SK-N-SH treated with all-trans-retinoic acid at 6 μM for 48 hours (cell line): ENCODE results near the gene ANKRD2.

ENCODE experiments used
- ESRRG ChIP-seq: fragments of 250-450 bp; sonication (Bioruptor Pico); IDR thresholded peaks from 2 replicates; pipeline ENCODE4 v1.6.1; 2021; ENCODE audit warnings: mild to moderate bottlenecking
- GLIS3 ChIP-seq: fragments of 250-450 bp; sonication (Bioruptor Pico); IDR thresholded peaks from 2 replicates; pipeline ENCODE4 v1.5.0; 2020; ENCODE audit warnings: mild to moderate bottlenecking, moderate library complexity
- PPARA ChIP-seq: fragments of 250-450 bp; sonication (Bioruptor Pico); IDR thresholded peaks from 2 replicates; pipeline ENCODE4 v1.5.0; 2020; ENCODE audit warnings: mild to moderate bottlenecking, borderline replicate concordance
- ZFP3 ChIP-seq: fragments of 250-450 bp; sonication (Bioruptor Pico); IDR thresholded peaks from 2 replicates; pipeline ENCODE4 v1.5.0; 2020; ENCODE audit warnings: mild to moderate bottlenecking, moderate library complexity
- ZFP30 ChIP-seq: fragments of 450-650 bp; formaldehyde crosslinking; IDR thresholded peaks from 2 replicates; pipeline ENCODE4 v1.5.0; 2022; ENCODE audit warnings: mild to moderate bottlenecking, moderate library complexity
- ZNF70 ChIP-seq: fragments of 450-650 bp; formaldehyde crosslinking; IDR thresholded peaks from 2 replicates; pipeline ENCODE4 v1.5.0; 2020; ENCODE audit warnings: mild to moderate bottlenecking, moderate library complexity
- TF ChIP-seq, protein P1 (sequence below): fragments of 250-450 bp; sonication (Bioruptor Pico); IDR thresholded peaks from 2 replicates; pipeline ENCODE4 v1.8.0; 2020; ENCODE audit warnings: mild to moderate bottlenecking, moderate library complexity, borderline replicate concordance
- TF ChIP-seq, protein P2 (sequence below): fragments of 250-450 bp; sonication (Bioruptor Pico); IDR thresholded peaks from 2 replicates; pipeline ENCODE4 v1.8.0; 2021; ENCODE audit warnings: low read depth, mild to moderate bottlenecking, moderate library complexity, borderline replicate concordance

DNA sequence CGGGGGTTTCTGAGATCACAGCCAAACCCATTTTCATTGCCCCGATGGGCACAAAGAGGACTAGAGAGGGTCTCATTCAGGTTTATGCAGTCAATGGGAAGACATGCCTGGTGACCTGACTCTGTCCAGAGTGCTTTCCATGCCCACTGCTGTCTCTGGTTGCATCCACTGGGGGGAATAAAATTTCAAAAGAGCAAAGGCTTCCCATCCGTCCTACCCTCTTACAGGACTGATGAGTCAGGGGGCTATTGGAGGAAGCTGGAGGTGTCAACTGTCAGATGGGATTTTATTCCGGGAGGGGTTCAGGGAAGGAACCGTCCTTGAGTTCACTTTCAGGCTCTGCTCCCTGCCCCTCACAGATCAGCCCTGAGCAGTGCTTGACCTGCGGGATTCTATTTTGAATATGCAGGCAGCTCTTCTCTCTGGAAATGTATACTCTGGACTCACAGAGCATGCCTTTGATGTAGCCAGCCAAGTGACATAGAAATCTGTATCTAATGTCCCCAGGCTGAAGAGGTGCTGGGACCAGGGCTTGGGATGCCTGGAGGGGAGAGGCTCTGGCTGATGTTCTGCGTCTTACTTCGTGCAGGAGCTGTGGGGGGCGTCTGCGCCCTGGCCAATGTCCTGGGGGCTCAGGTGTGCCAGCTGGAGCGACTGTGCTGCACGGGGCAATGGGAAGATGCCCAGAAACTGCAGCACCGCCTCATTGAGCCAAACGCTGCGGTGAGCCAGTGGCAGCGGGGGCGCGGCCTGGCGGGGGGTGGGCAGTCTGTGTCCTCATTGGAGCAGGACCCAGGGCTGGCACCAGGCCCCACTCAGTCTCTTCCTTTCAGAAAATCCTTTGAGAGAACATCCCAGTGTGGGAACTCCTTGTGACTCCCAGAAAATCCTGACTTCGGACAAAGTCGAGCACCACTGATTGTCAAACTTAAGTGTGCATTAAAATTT is 29.0 kb downstream of the ANKRD2 start:
- no peak for TF ChIP-seq ZFP3 (CRISPR knock-in tag)
- TF ChIP-seq, protein P1, sequence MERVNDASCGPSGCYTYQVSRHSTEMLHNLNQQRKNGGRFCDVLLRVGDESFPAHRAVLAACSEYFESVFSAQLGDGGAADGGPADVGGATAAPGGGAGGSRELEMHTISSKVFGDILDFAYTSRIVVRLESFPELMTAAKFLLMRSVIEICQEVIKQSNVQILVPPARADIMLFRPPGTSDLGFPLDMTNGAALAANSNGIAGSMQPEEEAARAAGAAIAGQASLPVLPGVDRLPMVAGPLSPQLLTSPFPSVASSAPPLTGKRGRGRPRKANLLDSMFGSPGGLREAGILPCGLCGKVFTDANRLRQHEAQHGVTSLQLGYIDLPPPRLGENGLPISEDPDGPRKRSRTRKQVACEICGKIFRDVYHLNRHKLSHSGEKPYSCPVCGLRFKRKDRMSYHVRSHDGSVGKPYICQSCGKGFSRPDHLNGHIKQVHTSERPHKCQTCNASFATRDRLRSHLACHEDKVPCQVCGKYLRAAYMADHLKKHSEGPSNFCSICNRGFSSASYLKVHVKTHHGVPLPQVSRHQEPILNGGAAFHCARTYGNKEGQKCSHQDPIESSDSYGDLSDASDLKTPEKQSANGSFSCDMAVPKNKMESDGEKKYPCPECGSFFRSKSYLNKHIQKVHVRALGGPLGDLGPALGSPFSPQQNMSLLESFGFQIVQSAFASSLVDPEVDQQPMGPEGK (CRISPR knock-in tag) = no peak
- TF ChIP-seq ESRRG (CRISPR knock-in tag) = no peak
- TF ChIP-seq PPARA (CRISPR knock-in tag) = no peak
- TF ChIP-seq ZNF70 (CRISPR knock-in tag) = no peak
- TF ChIP-seq, protein P2, sequence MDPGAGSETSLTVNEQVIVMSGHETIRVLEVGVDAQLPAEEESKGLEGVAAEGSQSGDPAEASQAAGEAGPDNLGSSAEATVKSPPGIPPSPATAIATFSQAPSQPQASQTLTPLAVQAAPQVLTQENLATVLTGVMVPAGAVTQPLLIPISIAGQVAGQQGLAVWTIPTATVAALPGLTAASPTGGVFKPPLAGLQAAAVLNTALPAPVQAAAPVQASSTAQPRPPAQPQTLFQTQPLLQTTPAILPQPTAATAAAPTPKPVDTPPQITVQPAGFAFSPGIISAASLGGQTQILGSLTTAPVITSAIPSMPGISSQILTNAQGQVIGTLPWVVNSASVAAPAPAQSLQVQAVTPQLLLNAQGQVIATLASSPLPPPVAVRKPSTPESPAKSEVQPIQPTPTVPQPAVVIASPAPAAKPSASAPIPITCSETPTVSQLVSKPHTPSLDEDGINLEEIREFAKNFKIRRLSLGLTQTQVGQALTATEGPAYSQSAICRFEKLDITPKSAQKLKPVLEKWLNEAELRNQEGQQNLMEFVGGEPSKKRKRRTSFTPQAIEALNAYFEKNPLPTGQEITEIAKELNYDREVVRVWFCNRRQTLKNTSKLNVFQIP (CRISPR knock-in tag) = no peak
- TF ChIP-seq ZFP30 = no peak
- no peak for TF ChIP-seq GLIS3 (CRISPR knock-in tag)
